Measurements from ENCODE around the gene SYNDIG1.

GRCh38 chr20:24453869-24454268 is 15.6 kb upstream of the SYNDIG1 start:
- no peak for TF ChIP-seq EZH2 (IDR thresholded peaks at IDR 0.05; ENCODE audit: borderline replicate concordance, low read depth, low read length, poor library complexity, severe bottlenecking)
- TF ChIP-seq, protein P1, sequence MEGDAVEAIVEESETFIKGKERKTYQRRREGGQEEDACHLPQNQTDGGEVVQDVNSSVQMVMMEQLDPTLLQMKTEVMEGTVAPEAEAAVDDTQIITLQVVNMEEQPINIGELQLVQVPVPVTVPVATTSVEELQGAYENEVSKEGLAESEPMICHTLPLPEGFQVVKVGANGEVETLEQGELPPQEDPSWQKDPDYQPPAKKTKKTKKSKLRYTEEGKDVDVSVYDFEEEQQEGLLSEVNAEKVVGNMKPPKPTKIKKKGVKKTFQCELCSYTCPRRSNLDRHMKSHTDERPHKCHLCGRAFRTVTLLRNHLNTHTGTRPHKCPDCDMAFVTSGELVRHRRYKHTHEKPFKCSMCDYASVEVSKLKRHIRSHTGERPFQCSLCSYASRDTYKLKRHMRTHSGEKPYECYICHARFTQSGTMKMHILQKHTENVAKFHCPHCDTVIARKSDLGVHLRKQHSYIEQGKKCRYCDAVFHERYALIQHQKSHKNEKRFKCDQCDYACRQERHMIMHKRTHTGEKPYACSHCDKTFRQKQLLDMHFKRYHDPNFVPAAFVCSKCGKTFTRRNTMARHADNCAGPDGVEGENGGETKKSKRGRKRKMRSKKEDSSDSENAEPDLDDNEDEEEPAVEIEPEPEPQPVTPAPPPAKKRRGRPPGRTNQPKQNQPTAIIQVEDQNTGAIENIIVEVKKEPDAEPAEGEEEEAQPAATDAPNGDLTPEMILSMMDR (conservative IDR thresholded peaks at IDR 0.05; ENCODE audit: low read depth, low read length) = no peak

Measured in A673 (cell line).